ENCODE data around the gene MTA3. TPM values are rescaled to one million over a fixed set of nuclear protein-coding genes. Genes with fewer than 3 reads are reported as not detected.

MTA3 gene
- total RNA-seq, 1 donor from 2014 or later: 26.8 TPM

DNA sequence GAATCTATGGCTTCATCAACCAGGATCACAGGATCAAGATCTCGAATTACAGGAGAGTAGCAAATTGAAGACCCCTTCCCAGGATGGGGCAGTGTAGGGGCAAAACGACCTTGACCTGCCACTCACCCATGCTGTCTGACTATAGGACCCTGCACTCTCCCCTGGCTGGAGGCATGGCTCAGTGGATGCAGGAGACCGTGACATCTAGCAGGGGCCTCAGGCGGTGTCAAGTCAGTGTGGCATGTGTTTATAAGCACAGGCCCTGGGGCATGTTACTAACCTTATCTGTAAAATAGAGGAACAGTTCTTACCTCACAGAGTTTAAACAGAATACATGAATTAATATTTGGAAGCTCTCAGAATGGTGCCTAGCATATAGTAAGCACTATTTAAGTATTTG, 220.4 kb downstream of the MTA3 start:
- Mint-ChIP-seq H3K27ac (no peak overlapping the region), H3K36me3 (ENCODE audit: low read depth) (peaks cover 2% of the 10 kb centered on the region), H3K27me3 (no peaks in the 10 kb centered on the region), H3K4me1 (peaks cover 22% of the 10 kb centered on the region), H3K9me3 (no peaks in the 10 kb centered on the region), H3K4me3 (no peak overlapping the region)
- TF ChIP-seq, protein P1, sequence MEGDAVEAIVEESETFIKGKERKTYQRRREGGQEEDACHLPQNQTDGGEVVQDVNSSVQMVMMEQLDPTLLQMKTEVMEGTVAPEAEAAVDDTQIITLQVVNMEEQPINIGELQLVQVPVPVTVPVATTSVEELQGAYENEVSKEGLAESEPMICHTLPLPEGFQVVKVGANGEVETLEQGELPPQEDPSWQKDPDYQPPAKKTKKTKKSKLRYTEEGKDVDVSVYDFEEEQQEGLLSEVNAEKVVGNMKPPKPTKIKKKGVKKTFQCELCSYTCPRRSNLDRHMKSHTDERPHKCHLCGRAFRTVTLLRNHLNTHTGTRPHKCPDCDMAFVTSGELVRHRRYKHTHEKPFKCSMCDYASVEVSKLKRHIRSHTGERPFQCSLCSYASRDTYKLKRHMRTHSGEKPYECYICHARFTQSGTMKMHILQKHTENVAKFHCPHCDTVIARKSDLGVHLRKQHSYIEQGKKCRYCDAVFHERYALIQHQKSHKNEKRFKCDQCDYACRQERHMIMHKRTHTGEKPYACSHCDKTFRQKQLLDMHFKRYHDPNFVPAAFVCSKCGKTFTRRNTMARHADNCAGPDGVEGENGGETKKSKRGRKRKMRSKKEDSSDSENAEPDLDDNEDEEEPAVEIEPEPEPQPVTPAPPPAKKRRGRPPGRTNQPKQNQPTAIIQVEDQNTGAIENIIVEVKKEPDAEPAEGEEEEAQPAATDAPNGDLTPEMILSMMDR (IDR thresholded peaks at IDR 0.05): no peak
- intact Hi-C loops (cut with micrococcal nuclease): no loop called here
- ATAC-seq (ENCODE audit: low read depth) (no peak), DNase-seq (no peak)
- ChIA-PET POLR2A (no interaction called here), CTCF (no interaction called here)

DNA sequence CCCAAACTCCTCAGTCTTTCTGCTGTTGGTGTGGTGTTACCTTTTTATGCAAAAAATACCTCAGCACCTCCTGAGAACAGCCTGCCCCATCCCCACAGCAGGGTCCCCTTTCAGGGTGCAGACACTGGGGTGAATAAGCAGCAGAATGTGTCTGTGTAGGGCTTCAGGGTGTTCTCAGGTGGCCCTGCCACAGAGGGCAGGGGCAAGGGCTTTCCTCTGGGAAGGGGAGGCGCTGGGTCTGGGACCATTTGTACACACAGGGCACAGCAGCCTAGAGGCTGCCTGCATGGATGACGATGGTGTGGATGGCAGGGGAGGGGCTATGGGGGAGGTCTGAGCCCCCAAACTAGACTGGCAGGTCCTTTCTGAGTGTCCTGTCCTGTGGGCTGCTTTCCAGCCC, 221.3 kb downstream of the MTA3 start:
- DNase-seq (no peak), ATAC-seq (ENCODE audit: low read depth) (no peak)
- POLR2A ChIA-PET: no interaction called here
- H3K4me1 Mint-ChIP-seq: peaks cover 30% of the 10 kb centered on the region
- H3K27me3 Mint-ChIP-seq: no peaks in the 10 kb centered on the region
- H3K36me3 Mint-ChIP-seq (ENCODE audit: low read depth): peaks cover 2% of the 10 kb centered on the region
- TF ChIP-seq, protein P1 (IDR thresholded peaks at IDR 0.05): no peak
- intact Hi-C loops (cut with micrococcal nuclease): loop anchor here (10.0 kb wide), 1 partner anchor 225 kb away; the partner anchor contains the start of gene MTA3
- CTCF ChIA-PET: no interaction called here
- no peak overlapping the region for H3K27ac Mint-ChIP-seq
- H3K9me3 Mint-ChIP-seq: no peaks in the 10 kb centered on the region
- H3K4me3 Mint-ChIP-seq: no peak overlapping the region

DNA sequence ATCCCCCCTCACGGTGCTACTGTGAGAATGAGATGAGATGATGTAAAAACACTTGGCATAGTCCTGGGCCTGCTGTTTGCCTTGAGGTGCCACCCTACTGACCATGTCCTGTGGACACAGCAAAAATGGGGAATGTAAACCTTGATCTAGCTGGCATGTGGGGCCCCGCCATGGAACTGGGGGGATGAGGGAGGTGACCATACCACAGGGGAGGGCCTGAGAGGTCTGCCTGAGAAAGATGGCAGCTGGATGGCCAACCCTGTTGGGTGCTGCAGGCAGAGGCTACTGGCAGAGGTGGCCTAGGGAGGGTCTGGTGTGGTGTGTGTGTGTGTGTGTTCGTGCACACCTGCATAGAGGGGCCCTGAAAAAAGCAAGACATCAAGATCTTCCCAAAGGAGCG, 223.2 kb downstream of the MTA3 start:
- no peaks in the 10 kb centered on the region for H3K9me3 Mint-ChIP-seq
- DNase-seq (no peak), ATAC-seq (ENCODE audit: low read depth) (no peak)
- peaks cover 2% of the 10 kb centered on the region for H3K36me3 Mint-ChIP-seq (ENCODE audit: low read depth)
- TF ChIP-seq, protein P1 (IDR thresholded peaks at IDR 0.05): no peak
- ChIA-PET POLR2A (interaction anchor here (0.6 to 6.1 kb wide), 10 partner anchors 9 to 847 kb away, joined by 3 to 146 read pairs (median 5); no protein-coding TSS in a partner anchor), CTCF (interaction anchor here (1.0 to 1.1 kb wide), 2 partner anchors 19 to 36 kb away, joined by 3 to 4 read pairs; no protein-coding TSS in a partner anchor)
- peak overlapping the region; percentile 92 for H3K4me3 Mint-ChIP-seq
- H3K27ac Mint-ChIP-seq: peak overlapping the region; percentile 93
- no peaks in the 10 kb centered on the region for H3K27me3 Mint-ChIP-seq
- H3K4me1 Mint-ChIP-seq: peaks cover 46% of the 10 kb centered on the region
- intact Hi-C loops (cut with micrococcal nuclease): loop anchor here (1.0 to 10.0 kb wide), 5 partner anchors 19 to 297 kb away; partner anchors contain the start of gene MTA3

DNA sequence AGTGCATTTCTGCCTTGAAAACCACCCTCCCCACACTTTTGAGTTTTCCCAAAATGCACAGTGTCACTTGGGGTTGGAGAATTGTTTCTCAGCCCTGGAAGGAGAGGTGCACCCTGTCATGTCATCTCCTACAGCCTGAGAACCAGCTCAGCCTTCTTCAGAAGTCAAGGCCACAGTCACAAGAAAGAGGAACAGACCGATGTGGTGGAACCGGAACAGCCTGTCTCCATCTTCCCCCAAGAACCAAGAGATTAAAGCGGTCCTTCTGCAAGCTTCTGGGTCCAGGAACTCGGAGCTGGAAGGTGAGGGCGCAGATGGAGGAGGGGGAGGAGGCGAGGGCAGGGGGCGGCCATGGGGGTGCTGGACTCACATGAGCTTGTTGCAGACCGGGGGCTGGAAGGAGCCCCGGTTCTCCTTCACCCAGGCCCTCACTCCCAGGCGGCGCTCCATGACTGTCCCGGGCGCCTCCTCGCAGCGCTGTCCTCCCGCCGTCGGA, 223.7 kb downstream of the MTA3 start:
- CTCF ChIA-PET: interaction anchor here (1.0 to 1.1 kb wide), 3 partner anchors 19 to 38 kb away, joined by 3 to 4 read pairs (median 3); no protein-coding TSS in a partner anchor
- peaks cover 47% of the 10 kb centered on the region for H3K4me1 Mint-ChIP-seq
- intact Hi-C loops (cut with micrococcal nuclease): loop anchor here (1.0 to 10.0 kb wide), 5 partner anchors 18 to 297 kb away; partner anchors contain the start of gene MTA3
- POLR2A ChIA-PET: interaction anchor here (0.6 to 6.1 kb wide), 12 partner anchors 8 to 848 kb away, joined by 3 to 146 read pairs (median 4); partner anchors contain the start of gene THADA
- ATAC-seq (ENCODE audit: low read depth) (peak; percentile 61), DNase-seq (no peak)
- TF ChIP-seq, protein P1 (IDR thresholded peaks at IDR 0.05): no peak
- no peaks in the 10 kb centered on the region for H3K9me3 Mint-ChIP-seq
- no peaks in the 10 kb centered on the region for H3K27me3 Mint-ChIP-seq
- peak overlapping the region; percentile 93 for H3K27ac Mint-ChIP-seq
- H3K4me3 Mint-ChIP-seq: peak overlapping the region; percentile 92
- peaks cover 2% of the 10 kb centered on the region for H3K36me3 Mint-ChIP-seq (ENCODE audit: low read depth)

DNA sequence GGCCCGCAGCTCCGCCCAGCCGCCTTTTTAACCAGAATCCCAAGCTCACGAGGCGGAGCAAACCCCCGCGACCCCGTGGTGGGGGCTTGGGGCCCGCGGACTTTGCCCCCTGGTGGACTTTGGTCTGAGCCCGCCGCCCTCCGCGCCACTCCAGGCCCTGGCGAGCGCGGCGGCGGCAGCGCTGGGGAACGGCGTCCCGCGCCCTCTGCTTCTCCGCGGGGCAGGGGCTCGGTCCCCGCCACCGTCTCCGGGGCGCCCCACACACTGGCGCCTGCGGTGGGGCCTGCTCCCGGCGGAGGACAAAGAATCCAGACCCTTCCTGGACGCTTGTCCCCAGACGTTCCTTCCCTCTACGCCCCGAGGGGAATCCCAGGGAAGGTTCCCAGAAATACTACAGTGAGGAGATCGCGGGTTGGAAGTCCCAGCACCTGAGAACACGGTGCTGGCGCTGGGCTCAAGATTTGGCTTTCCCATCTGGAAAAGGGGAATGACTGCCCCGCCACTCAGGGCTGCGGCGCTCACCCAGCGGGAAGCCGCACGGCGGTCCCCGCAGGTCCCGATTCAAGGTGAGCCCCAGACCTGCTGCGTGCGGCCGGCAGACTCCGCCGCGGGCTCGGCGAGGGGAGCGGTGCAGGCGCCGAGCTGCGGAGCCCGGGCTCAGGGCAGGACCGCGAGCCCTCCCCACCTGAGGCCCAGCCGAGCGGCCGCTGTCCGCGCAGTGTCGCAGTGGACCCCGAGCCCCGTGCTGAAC, 224.3 kb downstream of the MTA3 start, which contains the start of gene HAAO:
Gene HAAO, minus strand, starts transcription at position 1 of the 751 bp plus-strand sequence. CDS start 47 bp downstream, outside the sequence.
- peak within 1 kb of the TSS; percentile 92 for H3K4me3 Mint-ChIP-seq
- H3K36me3 Mint-ChIP-seq (ENCODE audit: low read depth): peaks cover 2% of the 10 kb centered on the region
- intact Hi-C loops (cut with micrococcal nuclease): loop anchor here (1.0 to 10.0 kb wide), 5 partner anchors 18 to 298 kb away; partner anchors contain the start of gene MTA3
- ATAC-seq (ENCODE audit: low read depth) (peak; percentile 59), DNase-seq (peak; percentile 59)
- H3K4me1 Mint-ChIP-seq: peaks cover 47% of the 10 kb centered on the region
- CTCF ChIA-PET: interaction anchor here (1.0 to 1.1 kb wide), 3 partner anchors 18 to 38 kb away, joined by 3 to 4 read pairs (median 3); no protein-coding TSS in a partner anchor
- H3K27me3 Mint-ChIP-seq: no peaks in the 10 kb centered on the region
- TF ChIP-seq, protein P1 (IDR thresholded peaks at IDR 0.05): no peak
- H3K27ac Mint-ChIP-seq: peak within 1 kb of the TSS; percentile 93
- POLR2A ChIA-PET: interaction anchor here (0.8 to 6.1 kb wide), 5 partner anchors 8 to 803 kb away, joined by 3 to 146 read pairs (median 4); partner anchors contain the start of gene THADA
- H3K9me3 Mint-ChIP-seq: no peaks in the 10 kb centered on the region

Data from activated B cell treated with CpG ODN at 0.5 μM for 24 hours (primary cell).